ENCODE results near the gene KCNQ5. TPM values are rescaled to one million over a fixed set of nuclear protein-coding genes. Genes with fewer than 3 reads are reported as not detected.

Gene KCNQ5
- total RNA-seq, 1 donor from 2014 or later: 1.5 TPM

DNA sequence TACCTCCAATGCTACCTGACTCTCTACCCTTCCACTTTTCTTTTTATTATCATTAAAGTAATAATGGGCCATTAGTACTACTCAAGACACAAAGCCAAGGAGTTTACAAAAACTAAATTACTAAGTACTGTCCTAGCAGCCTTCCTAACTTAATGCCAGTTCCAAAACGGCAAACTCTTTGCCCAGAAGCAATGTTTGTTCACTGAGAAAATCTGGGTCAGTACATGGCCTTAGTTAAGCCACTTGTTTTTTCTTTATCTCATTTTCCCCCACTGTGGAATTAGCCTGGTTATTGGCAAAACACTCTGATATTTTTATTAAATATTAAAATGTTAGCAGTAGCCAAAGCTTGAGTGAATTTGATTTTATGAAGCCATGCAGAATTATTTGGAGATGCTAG lies 242.4 kb downstream of the KCNQ5 start:
- H3K27me3 Mint-ChIP-seq (ENCODE audit: unreplicated experiment): no peaks in the 10 kb centered on the region
- no peaks in the 10 kb centered on the region for H3K9me3 Mint-ChIP-seq (ENCODE audit: unreplicated experiment)
- H3K4me1 Mint-ChIP-seq (ENCODE audit: low read depth, unreplicated experiment): no peaks in the 10 kb centered on the region
- no peak overlapping the region for H3K4me3 Mint-ChIP-seq (ENCODE audit: unreplicated experiment)
- TF ChIP-seq, protein P1, sequence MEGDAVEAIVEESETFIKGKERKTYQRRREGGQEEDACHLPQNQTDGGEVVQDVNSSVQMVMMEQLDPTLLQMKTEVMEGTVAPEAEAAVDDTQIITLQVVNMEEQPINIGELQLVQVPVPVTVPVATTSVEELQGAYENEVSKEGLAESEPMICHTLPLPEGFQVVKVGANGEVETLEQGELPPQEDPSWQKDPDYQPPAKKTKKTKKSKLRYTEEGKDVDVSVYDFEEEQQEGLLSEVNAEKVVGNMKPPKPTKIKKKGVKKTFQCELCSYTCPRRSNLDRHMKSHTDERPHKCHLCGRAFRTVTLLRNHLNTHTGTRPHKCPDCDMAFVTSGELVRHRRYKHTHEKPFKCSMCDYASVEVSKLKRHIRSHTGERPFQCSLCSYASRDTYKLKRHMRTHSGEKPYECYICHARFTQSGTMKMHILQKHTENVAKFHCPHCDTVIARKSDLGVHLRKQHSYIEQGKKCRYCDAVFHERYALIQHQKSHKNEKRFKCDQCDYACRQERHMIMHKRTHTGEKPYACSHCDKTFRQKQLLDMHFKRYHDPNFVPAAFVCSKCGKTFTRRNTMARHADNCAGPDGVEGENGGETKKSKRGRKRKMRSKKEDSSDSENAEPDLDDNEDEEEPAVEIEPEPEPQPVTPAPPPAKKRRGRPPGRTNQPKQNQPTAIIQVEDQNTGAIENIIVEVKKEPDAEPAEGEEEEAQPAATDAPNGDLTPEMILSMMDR (IDR thresholded peaks at IDR 0.05; ENCODE audit: partially characterized antibody, unreplicated experiment): no peak
- H3K27ac Mint-ChIP-seq (ENCODE audit: unreplicated experiment): no peak overlapping the region
- no peaks in the 10 kb centered on the region for H3K36me3 Mint-ChIP-seq (ENCODE audit: unreplicated experiment)
- DNase-seq: no peak

DNA sequence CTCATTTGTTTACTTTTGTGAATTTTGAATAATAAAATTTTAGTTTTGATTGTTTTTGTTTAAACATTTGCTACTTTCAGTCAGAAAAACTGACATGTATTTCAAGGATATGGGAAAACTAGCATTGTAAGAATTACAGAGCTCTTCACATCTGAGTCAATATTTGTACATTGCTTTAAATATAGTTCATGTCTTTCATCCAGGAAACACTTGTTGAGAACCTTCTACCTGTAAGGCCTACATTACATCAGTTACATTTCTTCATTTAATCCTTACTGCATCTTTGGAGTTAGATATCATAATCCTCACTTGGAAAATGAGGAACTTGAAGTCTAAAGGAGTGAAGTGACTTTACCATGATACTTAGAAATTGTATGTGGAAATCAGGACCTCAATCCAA lies 242.9 kb downstream of the KCNQ5 start:
- no peak overlapping the region for H3K4me3 Mint-ChIP-seq (ENCODE audit: unreplicated experiment)
- H3K27ac Mint-ChIP-seq (ENCODE audit: unreplicated experiment): no peak overlapping the region
- DNase-seq: no peak
- H3K27me3 Mint-ChIP-seq (ENCODE audit: unreplicated experiment): no peaks in the 10 kb centered on the region
- TF ChIP-seq, protein P1 (IDR thresholded peaks at IDR 0.05; ENCODE audit: partially characterized antibody, unreplicated experiment): no peak
- no peaks in the 10 kb centered on the region for H3K4me1 Mint-ChIP-seq (ENCODE audit: low read depth, unreplicated experiment)
- no peaks in the 10 kb centered on the region for H3K36me3 Mint-ChIP-seq (ENCODE audit: unreplicated experiment)
- H3K9me3 Mint-ChIP-seq (ENCODE audit: unreplicated experiment): no peaks in the 10 kb centered on the region

DNA sequence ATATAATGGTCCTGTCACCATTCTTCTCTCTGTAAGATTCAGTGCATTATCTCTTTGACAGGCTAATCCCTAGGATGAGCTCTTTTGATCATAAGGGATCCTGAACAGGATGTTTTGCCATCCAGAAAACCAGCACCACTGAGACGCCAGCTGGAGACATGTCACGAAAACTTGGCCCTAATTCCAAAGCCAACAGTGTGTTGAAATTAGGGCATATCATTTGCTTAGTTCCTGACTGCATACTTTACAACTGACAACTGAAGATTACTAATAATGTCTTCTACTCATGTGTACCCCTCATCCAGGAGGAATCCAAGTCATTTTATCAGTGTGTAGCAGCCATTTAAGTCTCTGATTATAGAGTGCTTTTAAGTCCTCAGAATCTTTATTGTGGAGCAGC lies 243.6 kb downstream of the KCNQ5 start:
- DNase-seq: no peak
- Mint-ChIP-seq H3K9me3 (ENCODE audit: unreplicated experiment) (no peaks in the 10 kb centered on the region), H3K4me3 (ENCODE audit: unreplicated experiment) (no peak overlapping the region), H3K4me1 (ENCODE audit: low read depth, unreplicated experiment) (no peaks in the 10 kb centered on the region), H3K27me3 (ENCODE audit: unreplicated experiment) (no peaks in the 10 kb centered on the region), H3K36me3 (ENCODE audit: unreplicated experiment) (no peaks in the 10 kb centered on the region), H3K27ac (ENCODE audit: unreplicated experiment) (no peak overlapping the region)
- TF ChIP-seq, protein P1 (IDR thresholded peaks at IDR 0.05; ENCODE audit: partially characterized antibody, unreplicated experiment): no peak

DNA sequence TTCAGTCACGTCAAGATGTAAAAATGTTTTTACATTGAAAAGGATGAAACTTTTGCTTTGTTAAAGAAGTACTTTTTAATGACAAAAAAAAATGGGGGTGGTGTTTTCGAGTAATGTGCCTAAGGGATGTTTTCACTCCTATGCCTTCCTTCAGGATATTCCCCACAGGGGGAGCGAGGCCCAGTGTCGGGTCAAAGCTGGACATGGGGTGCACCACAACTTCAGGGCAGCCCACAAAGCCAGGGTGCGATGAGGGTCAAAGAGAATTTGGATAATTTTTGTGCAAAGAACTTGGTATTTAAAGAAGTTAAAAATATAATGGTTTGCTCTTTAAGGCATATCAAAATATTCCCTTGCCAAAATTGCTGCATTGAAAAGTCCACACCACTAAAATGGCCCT lies 247.8 kb downstream of the KCNQ5 start:
- TF ChIP-seq, protein P1 (IDR thresholded peaks at IDR 0.05; ENCODE audit: partially characterized antibody, unreplicated experiment): no peak
- DNase-seq: no peak
- Mint-ChIP-seq H3K4me1 (ENCODE audit: low read depth, unreplicated experiment) (no peaks in the 10 kb centered on the region), H3K4me3 (ENCODE audit: unreplicated experiment) (no peak overlapping the region), H3K9me3 (ENCODE audit: unreplicated experiment) (no peaks in the 10 kb centered on the region), H3K27ac (ENCODE audit: unreplicated experiment) (no peak overlapping the region), H3K36me3 (ENCODE audit: unreplicated experiment) (no peaks in the 10 kb centered on the region), H3K27me3 (ENCODE audit: unreplicated experiment) (no peaks in the 10 kb centered on the region)

DNA sequence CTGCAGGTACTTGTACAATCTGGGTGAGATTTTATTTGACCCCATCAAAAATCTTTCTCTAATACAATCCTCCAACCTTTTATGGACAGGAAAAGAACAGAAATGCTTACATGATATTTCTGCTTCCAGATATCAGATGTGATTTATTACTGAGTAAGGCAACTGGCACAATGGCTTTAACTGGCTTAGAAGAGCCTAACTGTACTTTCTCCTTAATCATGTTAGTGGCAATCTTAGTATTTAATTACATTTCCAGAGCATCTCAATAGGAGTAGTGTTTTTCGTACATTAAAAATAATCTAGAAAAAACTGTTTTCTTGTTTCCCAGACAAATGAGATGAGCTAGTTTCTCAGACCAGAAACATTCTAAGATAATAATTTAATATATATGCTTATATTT lies 251.6 kb downstream of the KCNQ5 start:
- Mint-ChIP-seq H3K9me3 (ENCODE audit: unreplicated experiment) (no peaks in the 10 kb centered on the region), H3K27me3 (ENCODE audit: unreplicated experiment) (no peaks in the 10 kb centered on the region), H3K4me1 (ENCODE audit: low read depth, unreplicated experiment) (no peaks in the 10 kb centered on the region), H3K4me3 (ENCODE audit: unreplicated experiment) (no peak overlapping the region), H3K27ac (ENCODE audit: unreplicated experiment) (no peak overlapping the region), H3K36me3 (ENCODE audit: unreplicated experiment) (no peaks in the 10 kb centered on the region)
- no peak for DNase-seq
- TF ChIP-seq, protein P1 (IDR thresholded peaks at IDR 0.05; ENCODE audit: partially characterized antibody, unreplicated experiment): no peak
